GM19025 (cell line): ENCODE data around the gene HDAC4.

Experiments
- ATAC-seq: cut with Tn5 transposase; IDR thresholded peaks from one replicate; pipeline ENCODE4 v1.9.1; 2021; ENCODE audit warnings: mild to moderate bottlenecking, low read depth, moderate library complexity; ENCODE audit not compliant: unreplicated experiment

Gene HDAC4

DNA sequence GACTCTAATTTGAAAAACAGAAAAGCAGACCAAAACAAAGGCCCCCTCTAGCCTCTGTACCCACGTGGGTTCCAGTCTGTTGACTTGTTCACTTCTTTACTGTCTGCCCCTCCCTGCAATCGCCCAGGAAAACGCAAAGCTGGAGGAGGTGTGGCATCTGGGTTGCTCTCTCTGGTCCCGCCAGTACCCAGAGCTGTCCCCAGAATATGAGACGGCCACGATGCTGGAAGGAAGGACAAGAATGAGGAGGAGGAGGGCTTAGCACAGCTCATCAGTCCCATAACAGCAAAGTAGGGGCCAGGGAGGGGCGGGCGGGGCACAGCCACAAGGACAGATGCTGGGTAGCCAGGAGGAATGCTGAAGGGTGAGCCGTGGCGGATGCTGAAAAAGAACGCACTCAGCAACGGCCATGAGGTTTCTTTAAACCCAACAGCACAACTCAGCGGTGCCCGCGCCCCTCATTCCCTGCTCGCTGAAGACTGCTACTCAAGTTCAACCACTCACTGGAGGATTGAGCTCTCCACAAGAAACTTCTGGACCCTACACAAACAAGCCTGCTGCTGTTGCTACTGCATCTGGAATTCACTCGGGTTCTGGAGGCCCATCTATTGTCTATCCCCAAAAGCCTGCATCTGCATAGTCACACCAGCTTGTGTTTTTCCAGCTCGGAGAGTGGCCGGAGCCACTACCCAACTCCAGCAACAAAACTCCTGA lies 187.7 kb downstream of the HDAC4 start:
- no peak for ATAC-seq

DNA sequence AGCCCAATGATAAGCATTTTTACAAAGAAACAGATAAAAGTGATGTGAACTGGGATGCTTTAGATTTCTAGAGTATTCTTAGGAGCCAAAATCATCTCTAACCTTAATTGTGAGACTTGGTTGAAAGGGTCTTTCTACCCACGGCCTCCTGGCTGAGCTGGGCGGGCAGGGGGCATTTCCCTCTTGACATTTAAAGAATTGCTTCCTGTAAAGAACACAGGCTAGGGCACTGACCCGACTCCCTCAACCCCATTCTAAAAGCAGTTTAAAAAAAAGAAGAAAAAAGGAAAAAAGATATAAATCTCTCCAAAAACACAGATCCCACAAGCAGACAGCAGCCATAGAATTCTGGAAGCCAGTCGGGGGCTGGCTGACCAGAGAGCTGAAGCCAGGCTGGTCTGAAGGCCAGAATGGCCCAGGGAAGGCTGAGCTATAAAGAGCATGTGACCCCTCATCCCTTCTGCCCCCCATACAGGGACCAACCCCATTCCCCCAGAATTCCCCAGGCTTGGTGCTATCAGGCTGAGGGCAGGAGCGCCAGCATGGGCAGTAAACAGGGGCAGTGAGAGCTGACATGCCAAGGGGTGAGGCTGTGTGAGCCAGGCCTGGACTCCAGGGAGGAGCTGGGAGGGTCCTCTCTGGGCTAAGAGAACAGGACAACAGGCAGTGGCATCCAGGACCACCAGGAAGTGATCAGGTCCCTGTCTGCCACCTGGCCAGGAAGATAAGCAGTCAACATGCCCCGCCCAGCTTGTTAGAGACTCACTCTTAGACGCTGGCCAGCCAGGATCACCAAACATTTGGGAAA lies 188.5 kb downstream of the HDAC4 start:
- no peak for ATAC-seq

DNA sequence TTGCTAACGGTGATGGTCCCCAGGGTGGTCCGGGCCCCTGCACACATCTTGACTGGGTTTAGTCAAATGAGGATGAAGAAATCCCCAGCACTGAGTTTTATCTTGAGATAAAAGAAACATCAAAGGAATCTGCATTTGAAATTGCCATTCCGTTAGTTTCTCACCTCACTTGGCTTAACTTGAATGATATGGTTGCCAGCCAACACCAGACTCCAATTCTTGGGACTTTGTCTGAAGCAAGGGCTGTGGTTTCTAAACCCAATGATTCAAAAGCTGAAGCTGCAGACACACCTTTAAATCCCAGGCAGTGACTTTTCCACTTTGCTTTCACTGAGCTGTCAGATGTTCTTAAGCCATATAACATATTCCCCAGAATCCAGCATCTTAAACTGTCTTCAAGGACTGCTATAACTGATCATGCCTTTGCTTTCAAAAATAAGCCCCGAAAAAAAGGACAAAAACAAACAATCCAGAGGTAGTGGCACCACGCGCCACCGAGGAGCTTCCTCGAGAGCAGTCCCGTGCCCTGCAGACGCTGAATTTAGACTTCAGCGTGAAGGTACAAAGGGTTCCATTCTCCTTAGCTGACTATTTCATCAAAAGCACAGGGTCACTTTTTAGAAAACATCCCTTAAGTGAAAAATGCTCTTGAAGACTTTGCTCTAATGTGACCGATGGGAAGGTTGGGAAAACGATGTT lies 189.3 kb downstream of the HDAC4 start:
- ATAC-seq, result no peak

DNA sequence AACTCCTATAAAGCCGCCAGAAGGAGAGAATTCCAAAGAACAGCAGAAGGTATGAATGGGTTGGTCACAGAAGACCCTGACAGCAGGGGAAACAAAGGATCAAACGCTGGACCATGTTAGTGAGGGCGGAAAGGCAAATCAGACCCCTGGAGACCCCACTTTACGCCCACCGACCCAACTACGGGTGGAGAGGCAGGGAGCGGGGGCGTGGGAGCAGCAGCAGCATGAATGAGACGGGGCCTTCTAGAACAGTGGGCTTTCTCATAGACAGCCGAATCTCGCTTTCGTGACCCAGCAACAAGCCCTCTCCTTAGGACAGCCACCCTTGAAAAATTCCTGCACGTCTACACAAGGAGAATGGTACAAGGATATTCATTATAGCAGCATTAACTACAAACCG lies 191.0 kb downstream of the HDAC4 start:
- no peak for ATAC-seq

DNA sequence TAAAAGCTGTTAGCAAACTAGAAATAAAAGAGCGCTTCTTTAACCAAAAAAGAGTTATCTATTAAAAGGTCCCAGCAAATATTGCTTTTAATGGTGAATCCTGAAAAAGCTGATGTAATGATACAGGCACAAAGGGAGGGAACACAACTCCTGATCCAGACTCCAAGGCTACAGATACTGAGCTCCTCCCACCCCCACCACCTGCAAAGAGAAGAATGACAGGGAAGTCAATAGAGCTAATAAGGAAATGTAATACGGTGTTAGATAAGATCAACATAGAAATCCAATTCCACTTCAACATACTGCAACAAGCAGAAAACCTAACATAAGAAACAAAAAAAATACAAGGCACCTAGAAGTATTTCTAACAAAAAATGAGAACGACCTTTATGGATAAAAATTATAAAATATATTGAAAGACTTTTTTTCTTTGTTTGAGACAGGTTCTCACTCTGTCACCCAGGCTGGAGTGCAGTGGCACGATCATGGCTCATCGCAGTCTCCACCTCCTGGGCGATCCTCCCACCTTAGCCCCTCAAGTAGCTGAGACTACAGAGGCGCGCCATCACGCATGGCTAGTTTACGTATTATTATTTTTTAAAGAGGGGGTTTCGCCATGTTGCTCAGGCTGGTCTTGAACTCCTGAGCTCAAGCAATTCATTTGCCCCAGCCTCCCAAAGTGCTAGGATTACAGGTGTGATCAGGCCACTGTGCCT lies 192.2 kb downstream of the HDAC4 start:
- ATAC-seq, result no peak

DNA sequence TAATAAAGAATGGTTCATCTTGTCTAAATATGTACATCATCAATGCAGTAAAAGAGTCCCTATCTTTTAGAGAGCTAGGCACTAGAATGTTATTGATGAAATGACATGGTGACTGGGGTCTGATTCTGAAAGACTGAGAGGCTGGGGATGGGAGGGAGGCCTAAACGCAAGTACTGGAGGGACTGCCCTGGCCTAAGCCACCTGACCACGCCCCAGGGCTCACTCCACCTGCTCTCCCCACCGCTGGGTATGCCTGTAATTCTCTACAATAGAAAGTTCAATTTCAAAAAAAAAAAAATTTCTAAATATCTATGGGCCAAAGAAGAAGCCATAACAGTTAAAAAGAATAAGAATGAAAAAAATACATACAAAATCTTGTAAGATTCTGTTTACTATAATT lies 194.0 kb downstream of the HDAC4 start:
- no peak for ATAC-seq

DNA sequence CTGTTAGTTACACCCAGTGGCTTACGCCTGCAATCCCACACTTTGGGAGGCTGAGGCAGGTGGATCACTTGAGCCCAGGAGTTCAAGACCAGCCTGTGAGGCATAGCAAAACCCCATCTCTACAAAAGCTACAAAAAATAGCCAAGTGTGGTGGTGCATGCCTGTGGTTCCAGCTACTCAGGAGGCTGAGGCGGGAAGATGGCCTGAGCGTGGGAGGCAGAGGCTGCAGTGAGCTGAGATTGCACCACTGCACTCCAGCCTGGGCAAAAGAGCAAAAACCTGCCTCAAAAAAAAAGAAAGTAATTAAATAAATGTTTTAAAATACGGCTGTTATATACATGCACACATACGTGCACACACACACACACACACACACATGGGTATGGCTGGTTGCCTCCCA lies 194.8 kb downstream of the HDAC4 start:
- no peak for ATAC-seq

DNA sequence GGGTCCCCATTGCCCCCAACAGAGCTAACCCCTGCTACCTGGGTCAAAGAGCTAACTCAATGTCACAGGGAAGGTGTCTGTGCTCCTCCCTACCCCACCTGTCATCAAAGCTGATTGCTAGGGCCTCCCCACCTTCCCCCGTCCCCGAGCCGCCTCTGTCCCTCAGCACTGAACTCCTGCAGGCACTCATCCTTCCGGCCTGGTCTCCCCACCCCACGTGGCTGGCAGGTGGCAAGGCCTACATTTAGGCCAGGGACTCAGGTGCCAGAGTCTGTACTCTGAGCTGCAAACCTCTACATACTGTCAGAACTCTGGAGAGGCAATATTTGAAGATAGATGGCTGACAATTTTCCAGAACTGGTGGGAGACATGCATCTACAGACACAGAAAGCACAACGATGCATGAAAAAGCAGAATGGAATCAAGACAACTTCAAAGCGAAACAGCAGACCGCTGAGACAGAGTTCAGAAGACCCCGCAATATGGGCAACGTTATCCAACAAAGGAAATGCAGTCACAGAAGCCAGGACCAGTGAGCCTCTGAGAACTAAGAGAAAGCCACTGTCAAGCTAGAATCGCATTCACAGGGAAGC lies 195.8 kb downstream of the HDAC4 start:
- ATAC-seq, result no peak

DNA sequence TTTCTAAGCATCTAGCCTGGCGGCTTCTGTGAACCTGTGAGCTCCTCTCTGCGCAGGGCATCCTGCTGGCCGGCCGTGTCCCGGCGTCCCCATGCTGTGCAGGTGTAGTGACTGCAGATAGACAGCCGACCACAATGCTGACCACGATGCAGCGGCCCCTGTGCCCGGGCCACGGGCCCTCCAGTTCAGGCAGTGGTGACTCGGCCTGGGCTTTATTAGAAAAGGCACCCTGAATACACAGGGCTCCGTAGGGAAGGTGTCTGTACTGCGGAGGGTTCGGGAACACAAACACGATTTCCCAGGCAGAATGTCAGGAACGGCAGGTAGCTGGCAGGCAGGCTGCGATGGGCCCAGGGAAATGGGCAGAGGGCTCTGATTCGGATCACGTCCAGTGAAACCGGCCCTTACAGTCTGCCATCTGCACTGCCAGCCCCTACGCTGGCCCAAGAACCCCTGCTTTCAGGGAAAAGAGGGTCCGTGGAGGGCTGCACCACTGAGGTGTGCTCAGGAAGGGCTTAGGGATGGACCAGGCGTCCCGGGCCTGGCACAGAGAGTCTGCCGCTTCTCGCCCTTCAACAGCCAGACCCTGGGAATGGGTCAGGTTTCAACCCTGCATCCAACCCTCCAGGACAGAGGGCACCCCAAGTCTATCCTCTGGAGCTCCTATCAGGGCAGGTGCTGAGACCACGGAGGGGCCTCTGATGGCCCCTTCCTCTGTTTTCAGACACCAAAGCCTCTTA lies 196.5 kb downstream of the HDAC4 start:
- no peak for ATAC-seq

DNA sequence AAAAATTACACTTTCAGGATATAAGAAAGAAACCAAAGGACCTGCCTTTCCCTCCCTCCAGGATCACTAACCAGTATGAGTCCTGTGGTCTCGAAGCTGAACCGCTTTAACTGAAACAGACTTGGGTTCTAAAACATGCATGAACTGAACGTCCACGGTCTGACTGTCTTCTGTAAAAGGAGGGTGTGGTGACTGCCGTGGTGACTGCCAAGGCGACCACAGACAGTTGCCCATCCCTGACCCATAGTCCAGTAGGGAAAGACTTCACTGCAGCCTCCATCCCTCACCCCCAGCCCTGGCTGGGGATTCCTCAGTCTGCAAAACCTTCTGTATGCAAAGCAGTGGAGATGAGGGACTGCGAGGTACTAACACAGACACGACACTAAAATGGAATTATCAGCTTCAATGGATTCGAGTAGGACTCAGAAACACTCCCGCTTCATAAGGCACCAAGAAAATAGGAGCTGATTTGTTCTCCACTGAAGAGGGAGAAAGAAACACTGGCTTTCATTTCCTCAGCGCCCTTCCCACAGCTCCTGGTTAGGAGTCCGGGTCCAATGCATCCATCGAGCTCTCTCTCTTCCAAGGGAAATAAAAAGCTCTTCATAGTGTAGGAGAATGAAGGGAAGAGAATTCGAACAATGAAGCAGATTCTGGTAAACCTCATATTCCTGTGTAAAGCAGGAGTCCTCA lies 197.2 kb downstream of the HDAC4 start:
- no peak for ATAC-seq

DNA sequence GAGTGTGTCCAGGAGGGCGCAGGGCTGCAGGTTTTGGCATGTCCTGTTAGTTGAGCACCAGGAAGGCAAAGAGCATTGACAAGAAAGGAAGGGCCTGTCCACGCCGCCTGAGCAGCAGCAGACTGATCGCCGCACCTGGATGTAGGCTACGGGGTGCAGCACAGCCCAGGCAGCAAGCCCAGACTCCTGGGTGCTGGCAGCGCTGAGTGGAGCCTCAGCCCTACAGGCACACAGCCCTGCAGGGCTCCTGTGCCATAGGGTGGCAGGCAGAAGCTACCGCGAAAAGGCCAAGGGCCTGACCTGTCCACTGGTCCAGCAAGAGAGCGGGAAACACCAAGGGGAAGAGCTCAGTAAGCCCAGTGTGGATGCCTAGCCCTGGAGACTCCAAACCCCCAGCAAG lies 198.0 kb downstream of the HDAC4 start:
- ATAC-seq, result no peak

DNA sequence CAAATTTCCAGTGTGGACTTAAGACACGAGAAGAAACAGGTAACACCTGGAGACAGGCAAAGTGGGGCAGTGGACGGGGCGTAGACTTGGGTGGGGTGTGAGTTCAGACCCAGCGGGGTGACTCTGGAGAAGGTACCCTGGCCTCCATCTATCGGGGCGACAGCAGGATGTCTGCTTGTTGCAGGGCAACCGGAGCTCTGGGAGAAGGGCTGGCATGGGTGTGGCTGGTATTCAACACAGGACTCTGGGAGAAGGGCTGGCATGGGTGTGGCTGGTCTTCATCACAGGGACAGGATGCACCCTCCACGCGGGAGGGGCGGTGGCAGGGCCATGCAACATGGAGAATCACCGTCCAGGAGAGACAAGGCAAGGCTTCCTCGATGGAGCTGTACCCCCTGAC lies 198.5 kb downstream of the HDAC4 start:
- no peak for ATAC-seq

DNA sequence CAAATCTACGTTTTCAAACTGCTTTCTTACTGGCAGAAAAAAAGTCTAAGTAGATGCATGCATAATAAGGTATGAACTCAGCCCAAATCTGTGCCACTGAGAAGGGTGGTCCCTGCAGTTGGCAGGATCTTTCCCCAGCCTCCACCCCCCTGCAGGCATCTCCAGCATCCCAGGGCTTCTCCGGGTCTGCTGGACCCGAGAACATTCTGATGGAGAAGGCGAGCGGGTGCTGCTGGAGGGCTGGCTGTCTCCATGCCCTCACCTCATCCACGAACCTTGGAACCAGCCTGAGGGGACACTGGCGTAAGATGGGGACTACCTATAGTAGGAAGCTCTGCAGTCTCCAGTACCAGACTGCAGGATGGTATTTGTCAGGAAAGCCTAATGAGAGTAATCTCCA lies 198.9 kb downstream of the HDAC4 start:
- ATAC-seq, result no peak

DNA sequence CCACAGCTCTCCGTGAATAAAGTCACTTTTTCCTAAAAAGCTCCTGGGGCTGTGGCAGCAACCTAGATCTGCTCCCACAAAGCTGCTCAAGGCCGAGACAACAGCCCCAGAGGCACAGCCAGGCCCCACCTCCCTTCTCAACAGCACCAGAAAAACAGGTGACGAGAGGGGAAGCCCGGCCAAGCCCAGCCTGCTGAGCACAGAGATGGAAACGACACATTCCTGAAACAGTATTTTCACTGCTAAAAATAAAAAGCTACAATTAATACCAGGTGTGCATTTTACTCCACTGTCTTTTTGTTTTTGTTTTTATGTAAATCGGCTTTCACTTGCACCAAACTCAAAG lies 199.3 kb downstream of the HDAC4 start:
- no peak for ATAC-seq

DNA sequence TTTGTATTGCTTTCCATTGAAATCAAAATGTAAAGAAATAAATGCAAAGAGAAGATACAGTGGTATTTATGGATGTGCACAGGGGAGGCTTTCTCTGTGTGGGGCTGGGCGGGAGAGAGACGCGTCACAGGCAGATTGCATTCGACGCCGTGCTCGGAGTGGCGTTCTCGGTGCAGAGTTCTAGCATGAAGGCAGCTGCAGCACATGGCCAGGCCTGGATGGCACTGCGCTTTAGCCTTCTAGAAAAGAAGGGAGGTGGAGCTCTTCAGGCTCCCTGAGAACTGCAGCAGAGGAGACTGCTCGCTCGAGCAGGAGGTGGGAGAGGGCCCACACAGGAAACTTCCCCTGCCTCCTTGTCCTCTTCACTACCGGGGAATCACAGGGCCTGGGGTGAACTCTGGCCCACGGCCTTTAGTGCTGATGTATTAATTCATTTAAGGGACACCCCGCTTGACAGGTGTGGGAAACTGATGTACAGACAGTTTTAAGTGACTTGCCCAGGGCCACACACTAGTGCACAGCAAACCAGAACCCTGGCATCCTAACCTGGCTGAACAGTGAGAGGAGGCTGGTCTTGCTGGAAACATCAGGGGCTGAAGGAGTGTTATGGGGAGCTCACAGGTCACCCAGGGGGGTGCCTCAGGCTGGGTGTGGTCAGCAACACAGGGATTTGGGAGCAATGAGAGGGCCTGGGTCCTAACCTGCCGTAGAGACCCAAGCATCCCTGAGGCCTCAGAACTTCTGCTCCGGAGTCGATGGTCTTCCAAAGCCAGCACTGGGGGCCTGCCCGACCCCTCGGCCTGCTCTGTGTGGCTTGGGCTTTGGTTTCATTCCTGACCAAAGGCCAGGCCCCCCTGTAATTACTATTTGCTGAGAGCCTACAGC lies 199.9 kb downstream of the HDAC4 start:
- no peak for ATAC-seq

DNA sequence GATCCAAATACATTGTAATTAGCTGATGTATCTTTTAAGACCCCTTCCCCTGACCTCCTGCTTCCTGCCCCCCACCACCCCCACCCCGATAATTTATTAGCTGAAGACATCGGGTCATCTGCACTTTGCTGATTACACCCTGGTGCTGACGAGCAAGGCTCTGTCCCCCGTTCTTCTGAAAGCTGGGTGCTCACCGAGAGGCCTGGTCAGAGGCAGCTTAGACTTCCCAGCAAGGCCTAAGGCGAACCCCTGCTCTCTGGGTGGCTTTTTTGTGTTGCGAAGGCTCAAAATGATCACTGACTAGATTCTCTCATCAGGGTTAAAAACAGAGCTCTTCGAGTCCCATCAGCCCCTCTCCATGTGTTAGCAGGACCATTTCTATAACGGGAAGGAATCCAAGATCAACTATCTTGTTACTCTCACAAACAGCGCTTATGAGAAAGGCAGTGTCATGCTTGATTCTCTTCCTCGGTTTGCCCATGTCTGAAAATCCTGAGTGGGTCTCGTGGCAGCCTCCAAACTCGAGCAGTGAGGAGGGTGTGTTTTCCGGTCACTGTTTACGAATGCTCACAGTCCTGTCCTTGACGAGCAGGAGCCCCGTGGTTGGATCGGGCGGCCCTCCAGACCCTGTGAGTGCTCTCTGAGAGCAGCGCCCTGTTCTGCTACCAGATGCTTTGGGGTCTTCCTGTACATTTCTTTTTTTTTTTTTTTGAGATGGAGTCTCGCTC lies 201.6 kb downstream of the HDAC4 start:
- ATAC-seq, result no peak

DNA sequence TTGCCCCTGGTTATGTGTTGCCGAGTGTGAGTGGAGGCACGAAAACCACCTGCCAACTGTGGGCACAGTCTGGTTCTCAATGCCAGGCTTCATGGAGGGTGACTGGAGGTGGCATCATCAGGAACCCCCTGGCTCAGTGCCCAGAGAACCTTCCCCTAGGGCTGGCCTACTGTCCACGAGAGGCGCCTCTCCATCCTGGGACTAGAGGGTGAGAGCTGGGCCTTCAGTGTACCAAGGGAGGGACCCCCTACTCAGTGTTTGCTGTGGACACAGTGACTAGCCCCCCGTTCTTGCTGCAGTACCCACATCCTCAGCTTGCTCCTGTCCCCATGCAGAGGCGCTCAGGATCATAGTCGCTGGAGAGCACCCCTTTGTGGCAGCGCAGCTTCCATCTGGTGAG lies 202.6 kb downstream of the HDAC4 start:
- no peak for ATAC-seq

DNA sequence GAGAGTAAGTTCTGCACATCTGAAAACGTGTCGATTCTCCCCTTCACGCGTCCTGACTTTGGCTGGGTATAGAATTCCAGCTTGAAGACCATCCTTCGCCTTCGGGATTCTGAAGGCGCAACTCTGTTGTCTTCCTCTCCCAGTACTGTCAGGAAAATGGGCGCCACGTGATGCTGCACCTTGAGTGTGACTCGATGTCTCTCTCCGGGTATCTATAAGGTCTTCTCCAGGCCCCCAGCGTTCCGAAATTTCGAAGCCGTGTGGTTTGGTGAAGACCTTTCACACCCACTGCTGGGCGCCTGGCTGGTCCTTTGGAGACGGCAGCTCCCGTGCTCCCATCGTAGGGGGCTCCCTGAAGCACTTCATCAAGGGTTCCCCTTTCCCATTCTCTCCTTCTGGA lies 203.7 kb downstream of the HDAC4 start:
- ATAC-seq, result no peak
